K562 (cell line): ENCODE results near the gene SPAG9. TPM values are rescaled to one million over a fixed set of nuclear protein-coding genes. Genes with fewer than 3 reads are reported as not detected.
A peak's percentile ranks its signal among the peaks of the same experiment; 100 is the strongest.

Experiments
- CCNT2 ChIP-seq: IDR thresholded peaks from 2 replicates; pipeline ENCODE4 v1.6.1; 2011; ENCODE audit warnings: borderline replicate concordance, low read depth, mild to moderate bottlenecking, moderate library complexity, mixed read lengths, low read length; ENCODE audit not compliant: insufficient read length; ENCODE audit errors: extremely low read depth
- CREM ChIP-seq: IDR thresholded peaks from 2 replicates; pipeline ENCODE4 v1.6.1; 2014; ENCODE audit warnings: antibody characterized with exemption, low read depth
- ETV5 ChIP-seq: sonication (generic); formaldehyde crosslinking; IDR thresholded peaks from 2 replicates; pipeline ENCODE4 v1.4.0; 2020; ENCODE audit warnings: low read depth, mild to moderate bottlenecking, missing genetic modification reagents
- GATAD2B ChIP-seq: fragments of 450-650 bp; IDR thresholded peaks from 2 replicates; pipeline ENCODE4 v1.6.1; 2017; ENCODE audit warnings: mild to moderate bottlenecking, borderline replicate concordance
- KLF1 ChIP-seq: fragments of 450-650 bp; IDR thresholded peaks from 2 replicates; pipeline ENCODE4 v1.6.1; 2016; ENCODE audit warnings: missing genetic modification characterization, missing compliant biosample characterization
- MBD2 ChIP-seq: sonication (generic); IDR thresholded peaks from 2 replicates; pipeline ENCODE4 v1.6.1; 2016; ENCODE audit warnings: low read depth, borderline replicate concordance
- MNT ChIP-seq, 2 experiments: fragments of 450-650 bp; conservative IDR thresholded peaks; 2 replicates each; pipeline ENCODE4 v1.6.1; 2017; ENCODE audit warnings: mild to moderate bottlenecking in 2 of 2, moderate library complexity in 2 of 2
- NRF1 ChIP-seq, 2 experiments: fragments of 450-650 bp; IDR thresholded peaks in 1 of 2; conservative IDR thresholded peaks in 1 of 2; 2 replicates each; pipeline ENCODE4 v1.6.1; 2014; ENCODE audit warnings: mild to moderate bottlenecking in 2 of 2
- RBBP5 ChIP-seq: fragments of 200-600 bp; sonication (generic); IDR thresholded peaks from 2 replicates; pipeline ENCODE4 v1.6.1; 2012; ENCODE audit warnings: borderline replicate concordance, mild to moderate bottlenecking, low read length, control low read depth, inconsistent platforms; ENCODE audit not compliant: insufficient read depth, poor library complexity, severe bottlenecking
- SAP30 ChIP-seq: fragments of 200-600 bp; sonication (generic); IDR thresholded peaks from 2 replicates; pipeline ENCODE4 v1.6.1; 2012; ENCODE audit warnings: borderline replicate concordance, low read depth, mild to moderate bottlenecking, moderate library complexity, low read length, control low read depth, inconsistent platforms; ENCODE audit not compliant: insufficient read depth, poor library complexity, severe bottlenecking
- SRF ChIP-seq, 2 experiments: fragments of 250-450, 450-650 bp in 1 of 2; sonication (Bioruptor Pico) in 1 of 2; sonication (generic) in 1 of 2; formaldehyde crosslinking; IDR thresholded peaks; 2 replicates each; pipeline versions ENCODE4 v1.5.0 to v1.5.1; 2020 to 2022; ENCODE audit warnings: mild to moderate bottlenecking in 1 of 2, missing genetic modification reagents in 1 of 2
- ZBED1 ChIP-seq: IDR thresholded peaks from 2 replicates; pipeline ENCODE4 v1.6.1; 2014
- ZBTB1 ChIP-seq: sonication (generic); formaldehyde crosslinking; IDR thresholded peaks from 2 replicates; pipeline ENCODE4 v1.8.1; 2023; ENCODE audit warnings: missing genetic modification reagents, low read depth, mild to moderate bottlenecking, borderline replicate concordance
- ZNF431 ChIP-seq: sonication (generic); formaldehyde crosslinking; IDR thresholded peaks from 2 replicates; pipeline ENCODE4 v1.8.0; 2022; ENCODE audit warnings: mild to moderate bottlenecking, missing genetic modification reagents
- polyA plus RNA-seq, 8 experiments: library from polyadenylated mRNA; depleted of rRNA in 4 of 8; stranded (reverse) in 5 of 8; unstranded in 3 of 8; fragments of >200 nt; fragmentation: Nextera tagmentation in 2 of 8; fragmentation: Illumina TruSeq in 1 of 8; extraction: Ambion mirVana in 2 of 8; extraction: Trizol in 1 of 8; gene quantifications; 2 replicates each; pipeline versions ENCODE4 v1.2.1 to v1.2.3, GENCODE V29; 2011 to 2014; ENCODE audit warnings: inconsistent platforms in 1 of 8, missing spikeins in 1 of 8
- total RNA-seq, 7 experiments: library from RNA; depleted of rRNA in 6 of 7; stranded (reverse); fragments of >200 nt in 6 of 7; fragmentation: Illumina TruSeq in 2 of 7; extraction: Trizol in 2 of 7; gene quantifications; 2 replicates each; pipeline versions ENCODE4 v1.2.1 to v1.2.3, GENCODE V29; 2011 to 2021; ENCODE audit warnings: low replicate concordance in 1 of 7
- TF ChIP-seq, protein P1 (sequence below): sonication (generic); formaldehyde crosslinking; IDR thresholded peaks from 2 replicates; pipeline ENCODE4 v1.8.0; 2022; ENCODE audit warnings: mild to moderate bottlenecking, missing genetic modification reagents
- TF ChIP-seq, protein P2 (sequence below): fragments of 250-450 bp; sonication (Bioruptor Pico); IDR thresholded peaks from 2 replicates; pipeline ENCODE4 v1.4.0; 2020; ENCODE audit warnings: mild to moderate bottlenecking, moderate library complexity
- TF ChIP-seq, protein P3 (sequence below): sonication (generic); formaldehyde crosslinking; IDR thresholded peaks from 2 replicates; pipeline ENCODE4 v1.8.0; 2022; ENCODE audit warnings: mild to moderate bottlenecking, missing genetic modification reagents

Gene SPAG9
- total and polyA plus RNA-seq, 9 of the 15 experiments (the other 6 are each of a cell fraction or from before 2014, with no cell fraction given): 12.2 to 99.2 (median 58.2) TPM

DNA sequence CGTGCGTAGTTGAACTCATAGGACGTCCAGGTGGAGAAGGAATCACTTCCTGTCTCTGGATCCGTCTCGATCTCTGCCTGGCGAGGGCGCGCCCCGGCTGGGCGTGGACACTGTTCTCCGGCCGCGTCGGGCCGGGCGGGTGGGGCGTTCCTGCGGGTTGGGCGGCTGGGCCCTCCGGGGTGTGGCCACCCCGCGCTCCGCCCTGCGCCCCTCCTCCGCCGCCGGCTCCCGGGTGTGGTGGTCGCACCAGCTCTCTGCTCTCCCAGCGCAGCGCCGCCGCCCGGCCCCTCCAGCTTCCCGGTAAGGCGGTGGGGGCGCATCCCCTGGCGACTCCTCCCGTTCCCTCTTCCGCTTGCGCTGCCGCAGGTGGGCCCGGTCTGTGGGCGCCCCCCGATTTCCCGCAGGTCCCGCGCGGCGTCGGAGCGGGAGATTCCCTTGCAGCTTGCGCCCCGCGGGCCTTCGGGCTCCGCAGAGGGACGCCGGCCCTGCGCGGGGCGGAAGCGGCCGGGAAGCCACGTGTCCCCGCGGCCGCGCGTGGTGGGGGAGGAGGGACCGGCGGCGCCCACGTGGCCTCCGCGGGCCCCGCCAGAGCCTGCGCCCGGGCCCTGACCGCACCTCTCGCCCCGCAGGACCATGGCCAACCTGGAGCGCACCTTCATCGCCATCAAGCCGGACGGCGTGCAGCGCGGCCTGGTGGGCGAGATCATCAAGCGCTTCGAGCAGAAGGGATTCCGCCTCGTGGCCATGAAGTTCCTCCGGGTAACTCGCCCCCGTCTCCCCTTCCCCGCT, 45.7 kb upstream of the SPAG9 start, which contains the start of gene NME2 (continued):
- TF ChIP-seq MNT (conservative IDR thresholded peaks at IDR 0.05): peak; percentile 89 to 97
- 0 out of 4 replicates have a peak, but pooled peaks of 1 of the 2 experiments have one; percentile 49 for TF ChIP-seq SRF (CRISPR knock-in tag; IDR thresholded peaks at IDR 0.05)
- TF ChIP-seq CCNT2: peak; percentile 40
- peak; percentile 42 for TF ChIP-seq CREM
- no peak for TF ChIP-seq MBD2
- peak in 1 of 2 experiments; percentile 11; a peak in 2 of 4 replicates for TF ChIP-seq NRF1 (conservative IDR thresholded peaks at IDR 0.05 in 1 of 2, IDR thresholded peaks at IDR 0.05 in 1 of 2)
- TF ChIP-seq, protein P1, sequence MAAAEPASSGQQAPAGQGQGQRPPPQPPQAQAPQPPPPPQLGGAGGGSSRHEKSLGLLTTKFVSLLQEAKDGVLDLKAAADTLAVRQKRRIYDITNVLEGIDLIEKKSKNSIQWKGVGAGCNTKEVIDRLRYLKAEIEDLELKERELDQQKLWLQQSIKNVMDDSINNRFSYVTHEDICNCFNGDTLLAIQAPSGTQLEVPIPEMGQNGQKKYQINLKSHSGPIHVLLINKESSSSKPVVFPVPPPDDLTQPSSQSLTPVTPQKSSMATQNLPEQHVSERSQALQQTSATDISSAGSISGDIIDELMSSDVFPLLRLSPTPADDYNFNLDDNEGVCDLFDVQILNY (CRISPR knock-in tag): 0 out of 2 replicates have a peak, but pooled peaks have one; percentile 51
- peak; percentile 89 for TF ChIP-seq SAP30
- TF ChIP-seq, protein P2, sequence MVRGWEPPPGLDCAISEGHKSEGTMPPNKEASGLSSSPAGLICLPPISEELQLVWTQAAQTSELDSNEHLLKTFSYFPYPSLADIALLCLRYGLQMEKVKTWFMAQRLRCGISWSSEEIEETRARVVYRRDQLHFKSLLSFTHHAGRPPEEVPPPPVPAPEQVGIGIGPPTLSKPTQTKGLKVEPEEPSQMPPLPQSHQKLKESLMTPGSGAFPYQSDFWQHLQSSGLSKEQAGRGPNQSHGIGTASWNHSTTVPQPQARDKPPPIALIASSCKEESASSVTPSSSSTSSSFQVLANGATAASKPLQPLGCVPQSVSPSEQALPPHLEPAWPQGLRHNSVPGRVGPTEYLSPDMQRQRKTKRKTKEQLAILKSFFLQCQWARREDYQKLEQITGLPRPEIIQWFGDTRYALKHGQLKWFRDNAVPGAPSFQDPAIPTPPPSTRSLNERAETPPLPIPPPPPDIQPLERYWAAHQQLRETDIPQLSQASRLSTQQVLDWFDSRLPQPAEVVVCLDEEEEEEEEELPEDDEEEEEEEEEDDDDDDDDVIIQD (CRISPR knock-in tag): no peak
- TF ChIP-seq ZNF431 (CRISPR knock-in tag): peak; percentile 58; the same call in 1 of the 2 replicates
- peak; percentile 74 for TF ChIP-seq ETV5 (CRISPR knock-in tag)
- peak; percentile 84 for TF ChIP-seq ZBTB1 (CRISPR knock-in tag)
- TF ChIP-seq RBBP5: peak; percentile 72
- TF ChIP-seq, protein P3, sequence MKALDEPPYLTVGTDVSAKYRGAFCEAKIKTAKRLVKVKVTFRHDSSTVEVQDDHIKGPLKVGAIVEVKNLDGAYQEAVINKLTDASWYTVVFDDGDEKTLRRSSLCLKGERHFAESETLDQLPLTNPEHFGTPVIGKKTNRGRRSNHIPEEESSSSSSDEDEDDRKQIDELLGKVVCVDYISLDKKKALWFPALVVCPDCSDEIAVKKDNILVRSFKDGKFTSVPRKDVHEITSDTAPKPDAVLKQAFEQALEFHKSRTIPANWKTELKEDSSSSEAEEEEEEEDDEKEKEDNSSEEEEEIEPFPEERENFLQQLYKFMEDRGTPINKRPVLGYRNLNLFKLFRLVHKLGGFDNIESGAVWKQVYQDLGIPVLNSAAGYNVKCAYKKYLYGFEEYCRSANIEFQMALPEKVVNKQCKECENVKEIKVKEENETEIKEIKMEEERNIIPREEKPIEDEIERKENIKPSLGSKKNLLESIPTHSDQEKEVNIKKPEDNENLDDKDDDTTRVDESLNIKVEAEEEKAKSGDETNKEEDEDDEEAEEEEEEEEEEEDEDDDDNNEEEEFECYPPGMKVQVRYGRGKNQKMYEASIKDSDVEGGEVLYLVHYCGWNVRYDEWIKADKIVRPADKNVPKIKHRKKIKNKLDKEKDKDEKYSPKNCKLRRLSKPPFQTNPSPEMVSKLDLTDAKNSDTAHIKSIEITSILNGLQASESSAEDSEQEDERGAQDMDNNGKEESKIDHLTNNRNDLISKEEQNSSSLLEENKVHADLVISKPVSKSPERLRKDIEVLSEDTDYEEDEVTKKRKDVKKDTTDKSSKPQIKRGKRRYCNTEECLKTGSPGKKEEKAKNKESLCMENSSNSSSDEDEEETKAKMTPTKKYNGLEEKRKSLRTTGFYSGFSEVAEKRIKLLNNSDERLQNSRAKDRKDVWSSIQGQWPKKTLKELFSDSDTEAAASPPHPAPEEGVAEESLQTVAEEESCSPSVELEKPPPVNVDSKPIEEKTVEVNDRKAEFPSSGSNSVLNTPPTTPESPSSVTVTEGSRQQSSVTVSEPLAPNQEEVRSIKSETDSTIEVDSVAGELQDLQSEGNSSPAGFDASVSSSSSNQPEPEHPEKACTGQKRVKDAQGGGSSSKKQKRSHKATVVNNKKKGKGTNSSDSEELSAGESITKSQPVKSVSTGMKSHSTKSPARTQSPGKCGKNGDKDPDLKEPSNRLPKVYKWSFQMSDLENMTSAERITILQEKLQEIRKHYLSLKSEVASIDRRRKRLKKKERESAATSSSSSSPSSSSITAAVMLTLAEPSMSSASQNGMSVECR (CRISPR knock-in tag): peak; percentile 88
- TF ChIP-seq GATAD2B: peak; percentile 78
- TF ChIP-seq KLF1 (tag): 0 out of 2 replicates have a peak, but pooled peaks have one; percentile 17
- TF ChIP-seq ZBED1: no peak
